GM11168 (cell line): ENCODE data around the gene SIRPA.

Source experiments
- in situ Hi-C: fragments of 300-500 bp; cut with MboI; formaldehyde crosslinking; loops from one replicate; pipeline ENCODE4 v1.12.0; 2022; ENCODE audit warnings: low sequenced_read_pairs; ENCODE audit not compliant: unreplicated experiment

SIRPA gene

GRCh38 chr20:1894951-1895673 is at the start of gene SIRPA:
Gene SIRPA (plus strand): TSS chr20:1895407. CDS start chr20:1895448, 41 bp downstream.
- in situ Hi-C loops: no loop called here

GRCh38 chr20:1845701-1846100 is 49.5 kb upstream of the SIRPA start:
- in situ Hi-C loops: no loop called here

- in situ Hi-C loops: no loop called here
Measured at GRCh38 chr20:1846341-1846740, 48.9 kb upstream of the SIRPA start.

DNA sequence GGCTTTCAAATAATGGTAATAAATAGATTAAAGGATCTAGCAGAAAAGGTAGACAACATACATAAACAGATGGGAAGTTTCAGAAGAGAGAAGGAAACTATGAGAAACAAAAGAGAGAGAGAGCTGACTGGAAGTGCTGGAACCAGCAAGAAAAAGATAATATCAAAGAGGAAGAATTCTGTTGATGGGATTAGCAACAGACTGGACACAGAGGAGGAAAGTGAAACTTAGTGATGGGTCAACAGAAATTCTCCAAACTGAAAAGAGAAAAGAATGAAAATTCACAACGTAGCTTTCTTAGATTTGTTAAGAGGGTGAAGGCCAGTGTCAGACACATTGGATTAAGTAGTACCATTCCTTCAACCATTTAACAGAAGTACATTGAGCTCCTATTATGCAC is 48.3 kb upstream of the SIRPA start:
- in situ Hi-C loops: no loop called here

DNA sequence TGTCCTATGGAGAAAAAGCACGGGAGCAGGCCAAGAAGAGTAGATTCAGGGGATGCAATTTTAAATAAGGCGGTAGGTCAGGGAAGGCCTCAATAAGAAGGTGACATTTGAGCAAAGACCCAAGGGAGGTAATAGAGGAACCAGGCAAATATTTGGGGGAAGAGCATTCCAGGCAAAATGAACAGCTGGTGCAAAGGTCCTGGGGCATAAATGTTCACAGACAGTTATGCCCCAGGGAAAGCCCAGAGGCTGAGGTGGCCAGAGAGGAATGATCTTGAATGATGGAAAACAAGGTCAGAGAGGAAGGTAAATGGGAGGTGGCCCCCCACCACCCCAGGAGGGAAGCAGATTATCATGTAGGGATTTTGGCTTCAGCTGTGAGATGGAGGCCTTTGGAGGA is 47.4 kb upstream of the SIRPA start:
- in situ Hi-C loops: no loop called here

- in situ Hi-C loops: no loop called here
Measured at GRCh38 chr20:1848373-1848772, 46.8 kb upstream of the SIRPA start.

DNA sequence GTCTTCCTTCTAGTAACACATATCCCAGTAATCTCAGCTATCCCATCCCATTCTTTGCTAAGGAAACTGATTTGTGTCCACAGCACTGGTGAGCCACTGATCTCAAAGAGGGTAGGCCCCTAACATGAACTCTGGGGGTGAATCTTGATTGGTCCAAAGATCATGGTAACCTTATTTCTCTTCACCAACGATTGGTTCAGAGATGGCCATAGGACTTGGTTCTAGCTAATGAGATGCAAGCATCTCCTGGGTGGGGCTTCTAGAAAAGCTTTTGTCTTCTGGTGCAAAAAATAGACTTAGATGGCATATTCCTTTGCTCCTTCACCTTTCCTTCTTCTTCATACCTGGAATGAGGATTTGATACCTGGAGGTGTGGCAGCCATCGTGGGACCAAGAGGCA is 43.8 kb upstream of the SIRPA start:
- in situ Hi-C loops: no loop called here

- in situ Hi-C loops: no loop called here
Measured at GRCh38 chr20:1853473-1853872, 41.7 kb upstream of the SIRPA start.

DNA sequence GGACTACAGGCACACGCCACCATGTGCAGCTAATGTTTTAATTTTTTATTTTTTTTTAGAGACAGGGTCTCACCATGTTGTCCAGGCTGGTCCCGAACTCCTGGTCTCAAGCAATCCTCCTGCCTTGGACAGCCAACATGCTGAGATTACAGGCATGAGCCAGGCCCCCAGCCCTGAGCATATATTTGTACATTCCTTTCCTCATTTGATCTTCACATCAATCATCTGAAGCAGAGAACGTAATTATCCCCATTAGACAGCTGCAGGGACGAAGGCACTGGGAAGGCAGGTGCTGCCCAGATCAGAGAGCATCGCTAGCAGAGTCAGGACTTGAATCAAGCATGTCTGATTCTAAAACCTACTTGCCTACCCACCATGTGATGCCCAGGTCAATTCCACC is 41.0 kb upstream of the SIRPA start:
- in situ Hi-C loops: no loop called here

DNA sequence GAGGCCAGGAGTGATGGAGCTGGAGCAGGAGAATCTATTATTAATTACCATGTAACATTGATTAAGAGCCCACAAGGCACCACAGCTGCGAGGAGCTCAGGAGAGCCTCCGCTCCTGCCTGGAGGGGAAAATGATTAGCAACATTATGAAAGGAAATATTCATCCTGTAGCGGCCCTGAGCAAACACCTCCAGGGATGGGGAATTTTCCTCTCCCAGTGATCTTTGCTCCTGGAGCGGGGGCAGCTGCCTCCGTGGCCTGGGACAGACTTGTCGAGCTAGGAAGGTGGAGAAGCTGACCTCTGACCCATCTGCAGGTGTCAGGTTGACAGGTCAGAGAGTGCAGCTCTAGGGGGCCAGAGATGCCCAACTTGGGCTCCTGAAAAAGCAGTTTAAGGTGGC is 40.1 kb upstream of the SIRPA start:
- in situ Hi-C loops: no loop called here

DNA sequence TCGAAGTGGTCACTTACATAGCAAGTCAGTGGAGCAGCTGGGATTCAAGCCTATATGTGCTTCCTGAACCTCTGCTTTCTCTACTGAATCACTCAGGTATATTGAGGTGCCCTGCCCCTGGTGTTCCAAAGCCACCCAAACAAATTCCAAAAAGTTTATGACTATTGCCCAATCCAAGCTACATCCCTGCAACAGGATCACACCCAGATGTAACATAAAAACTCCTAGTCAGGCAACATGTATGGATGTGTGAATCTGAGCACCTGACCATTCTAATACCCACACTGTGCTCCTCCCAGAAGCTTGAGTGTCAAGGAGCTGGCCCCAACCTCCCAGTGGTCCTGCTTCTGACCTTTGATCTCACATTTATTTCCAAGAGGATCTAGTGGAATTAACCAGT is 39.5 kb upstream of the SIRPA start:
- in situ Hi-C loops: no loop called here

- in situ Hi-C loops: no loop called here
Measured at GRCh38 chr20:1856424-1856823, 38.8 kb upstream of the SIRPA start.

- in situ Hi-C loops: no loop called here
Measured at GRCh38 chr20:1857466-1857865, 37.7 kb upstream of the SIRPA start.

GRCh38 chr20:1858871-1859270 is 36.3 kb upstream of the SIRPA start:
- in situ Hi-C loops: no loop called here

GRCh38 chr20:1860446-1860845 is 34.8 kb upstream of the SIRPA start:
- in situ Hi-C loops: no loop called here

DNA sequence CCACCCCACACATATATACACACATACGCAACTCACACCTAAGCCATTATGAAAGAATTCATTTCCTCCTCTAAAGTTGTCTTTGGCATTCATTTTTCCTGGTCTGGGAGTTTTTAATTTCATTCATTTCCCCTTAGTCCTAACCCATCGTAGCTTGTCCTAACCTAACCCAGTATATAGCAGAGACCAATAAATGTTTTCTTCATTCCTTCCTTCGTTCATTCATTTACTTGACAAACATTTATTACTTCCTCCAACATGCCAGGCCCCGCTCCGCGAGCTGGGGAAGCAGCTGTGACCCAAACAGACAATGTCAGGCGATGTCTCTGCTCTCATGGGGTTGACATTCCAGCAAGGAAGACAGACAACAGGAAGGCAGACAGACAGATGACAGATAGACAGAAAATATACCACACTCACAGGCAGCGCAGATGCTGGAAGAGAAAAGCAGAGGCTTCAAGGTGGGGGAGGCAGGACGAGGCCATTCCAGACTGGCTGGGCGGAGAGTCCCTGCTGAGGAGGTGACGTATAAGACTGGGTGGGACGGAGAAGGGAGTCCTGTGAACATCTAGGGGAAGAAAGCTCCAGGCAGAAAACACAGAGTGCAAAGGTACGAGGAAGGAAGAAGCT is 33.7 kb upstream of the SIRPA start:
- in situ Hi-C loops: no loop called here

DNA sequence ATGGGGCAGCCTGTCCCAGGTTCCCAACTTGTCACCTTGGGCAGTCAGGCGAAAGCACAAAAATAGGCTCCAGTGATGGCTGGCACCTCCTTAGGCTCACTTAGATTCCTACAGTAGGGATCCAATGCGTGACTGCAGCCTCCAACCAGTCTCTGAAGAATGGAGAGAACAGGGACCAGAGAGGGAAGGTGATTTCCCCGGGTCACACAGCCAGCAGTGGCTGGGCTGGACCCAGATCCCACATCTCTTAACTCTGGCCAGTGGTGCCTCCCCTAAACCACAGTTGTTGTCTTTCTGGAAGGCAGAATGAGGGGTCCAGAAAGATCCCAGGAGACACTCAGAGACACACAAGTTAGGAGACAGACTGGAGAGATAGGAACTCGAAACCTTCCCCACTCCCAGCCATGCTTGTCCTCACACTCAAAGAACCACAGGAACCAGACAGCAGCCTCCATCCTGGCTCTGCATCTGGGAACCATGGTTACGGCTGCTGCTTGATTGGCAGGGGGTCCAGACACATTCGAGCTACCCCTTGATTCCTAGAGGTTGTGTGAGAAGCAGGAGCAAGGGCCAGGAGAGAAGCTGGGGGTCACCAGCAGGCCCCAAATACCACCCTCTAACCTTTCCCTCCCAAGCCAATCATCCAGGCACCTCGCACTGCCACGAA is 33.1 kb upstream of the SIRPA start:
- in situ Hi-C loops: no loop called here

DNA sequence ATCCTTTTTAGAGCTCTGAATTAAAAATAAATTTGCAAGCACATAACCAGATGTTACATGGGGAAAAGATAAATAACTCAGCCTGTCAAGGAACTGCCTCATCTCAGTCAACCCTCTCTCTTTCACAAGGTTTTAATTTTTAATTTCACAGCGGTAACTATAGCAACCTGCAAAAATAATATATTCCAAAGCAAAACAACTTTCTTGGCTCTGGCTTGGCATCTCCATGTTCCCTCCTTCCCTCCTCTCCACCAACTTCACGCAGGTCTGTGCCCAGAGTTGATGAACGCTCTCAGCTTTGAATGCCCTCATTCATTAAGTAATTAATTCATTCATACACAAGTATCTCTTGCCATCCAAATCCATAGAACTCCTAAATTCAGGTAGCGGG is 32.5 kb upstream of the SIRPA start:
- in situ Hi-C loops: no loop called here

DNA sequence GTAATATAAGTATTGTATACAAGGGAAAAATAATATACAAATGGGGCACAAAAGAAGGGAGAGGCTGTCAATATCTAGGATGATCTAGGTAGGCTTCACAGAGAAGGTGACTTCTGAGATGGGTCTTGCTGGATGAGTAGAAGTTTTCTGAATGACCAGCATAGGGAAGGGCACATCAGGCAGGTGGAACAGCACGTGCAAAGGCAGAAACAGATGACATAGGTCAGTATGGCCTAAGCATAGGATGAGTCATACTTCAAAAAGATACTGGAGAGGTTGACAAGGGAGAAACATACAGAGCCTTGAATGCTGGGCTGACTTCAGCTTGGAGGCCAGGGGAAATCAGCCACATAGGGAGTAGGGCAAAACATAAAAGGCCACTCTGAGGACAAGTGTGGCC is 31.9 kb upstream of the SIRPA start:
- in situ Hi-C loops: no loop called here

DNA sequence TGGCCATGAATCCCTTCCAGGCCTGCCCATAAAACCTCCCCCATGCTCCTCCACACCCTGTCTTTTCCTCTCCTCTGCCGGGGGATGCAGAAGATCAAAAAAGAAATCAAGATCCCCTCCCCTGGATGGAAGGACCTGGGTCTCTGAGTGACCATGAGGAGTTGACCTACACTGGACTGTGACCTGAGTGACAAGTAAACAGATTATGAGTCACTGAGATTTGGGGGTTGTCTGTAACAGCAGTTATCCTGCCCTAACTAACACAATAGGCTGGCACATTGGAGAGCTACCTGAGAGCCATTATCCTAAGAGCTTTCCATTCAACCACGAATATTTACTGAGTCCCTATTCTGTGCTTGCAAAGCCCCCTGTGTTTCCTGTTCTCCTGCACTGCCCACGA is 28.4 kb upstream of the SIRPA start:
- in situ Hi-C loops: no loop called here

DNA sequence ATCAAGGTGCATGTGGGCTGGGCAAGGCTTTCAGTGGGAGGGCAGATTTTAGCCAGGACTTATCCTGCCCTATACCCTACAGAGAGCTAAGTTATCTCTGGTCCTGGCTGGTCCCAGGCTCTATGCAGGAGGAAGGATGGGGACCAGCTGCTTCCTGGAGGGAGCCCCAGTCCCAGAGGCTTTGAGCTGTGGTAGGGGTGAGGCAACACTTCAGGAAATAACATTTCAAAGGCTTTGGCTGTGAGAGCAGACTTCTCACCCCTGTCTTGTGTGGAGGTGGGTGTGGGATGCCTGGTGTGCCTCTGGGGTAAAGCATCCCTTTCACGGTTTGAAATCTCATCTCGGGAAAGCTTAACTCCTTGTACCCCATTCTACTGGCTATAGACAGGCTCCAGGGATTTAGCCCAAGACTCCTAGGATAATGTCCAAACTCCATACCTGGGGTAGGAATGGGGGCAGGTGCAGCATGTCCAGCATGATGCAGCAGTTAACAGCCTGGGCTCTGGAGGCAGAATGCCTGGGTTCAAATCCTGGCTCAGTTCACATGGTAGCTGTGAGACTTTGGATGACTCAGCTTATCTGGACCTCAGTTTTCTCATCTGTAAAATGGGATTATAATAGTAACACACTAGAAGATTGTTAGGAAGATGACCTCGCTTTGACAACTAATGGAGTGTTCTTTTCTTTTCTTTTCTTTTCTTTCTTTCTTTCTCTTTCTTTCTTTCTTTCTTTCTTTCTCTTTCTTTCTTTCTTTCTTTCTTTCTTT is 27.5 kb upstream of the SIRPA start:
- in situ Hi-C loops: no loop called here
